ENCODE data around the gene VWA5B2. TPM values are rescaled to one million over a fixed set of nuclear protein-coding genes. Genes with fewer than 3 reads are reported as not detected.

VWA5B2 gene
- polyA plus RNA-seq, 1 donor from 2014 or later = 0.33 TPM

GRCh38 chr3:184211718-184212117 lies 17.7 kb upstream of the VWA5B2 start:
- Histone ChIP-seq H3K79me2 (replicated peaks; ENCODE audit: insufficient read depth, low read length) (no peaks in the 10 kb centered on the region), H3K27me3 (ENCODE audit: insufficient read depth, low read depth, low read length) (no peaks in the 10 kb centered on the region), H2AFZ (ENCODE audit: low read depth, low read length) (no peak overlapping the region), H3K9me3 (ENCODE audit: low read length) (no peaks in the 10 kb centered on the region), H4K20me1 (ENCODE audit: insufficient read depth) (no peaks in the 10 kb centered on the region), H3K9me2 (ENCODE audit: insufficient read depth, low read length) (no peaks in the 10 kb centered on the region), H3K9ac (ENCODE audit: low read length) (no peak overlapping the region), H3K27ac (ENCODE audit: low read length) (no peak overlapping the region), H3K4me2 (ENCODE audit: low read length) (no peak overlapping the region), H3K4me3 (ENCODE audit: low read length) (no peak overlapping the region), H3F3A (ENCODE audit: insufficient read depth, low read length, poor library complexity, severe bottlenecking) (no peaks in the 10 kb centered on the region), H3K36me3 (ENCODE audit: insufficient read depth, low read length) (no peaks in the 10 kb centered on the region)
- no peak for TF ChIP-seq RAD21 (conservative IDR thresholded peaks at IDR 0.05)
- TF ChIP-seq EP300 (conservative IDR thresholded peaks at IDR 0.05; ENCODE audit: poor library complexity, severe bottlenecking) = no peak
- TF ChIP-seq TAF1 (IDR thresholded peaks at IDR 0.05; ENCODE audit: low read depth) = no peak
- no peak for TF ChIP-seq EZH2 (IDR thresholded peaks at IDR 0.05; ENCODE audit: borderline replicate concordance, insufficient read depth, low read length, poor library complexity, severe bottlenecking)
- TF ChIP-seq POLR2AphosphoS5 (IDR thresholded peaks at IDR 0.05) = no peak
- no peak for TF ChIP-seq MXI1 (conservative IDR thresholded peaks at IDR 0.05; ENCODE audit: poor library complexity, severe bottlenecking)
- TF ChIP-seq REST (IDR thresholded peaks at IDR 0.05; ENCODE audit: borderline replicate concordance) = no peak
- no peak for TF ChIP-seq SMC3 (conservative IDR thresholded peaks at IDR 0.05; ENCODE audit: poor library complexity)
- no peak for TF ChIP-seq CTCF (IDR thresholded peaks at IDR 0.05; ENCODE audit: poor library complexity, severe bottlenecking)

- no peak overlapping the region for H3K4me3 ChIP-seq (ENCODE audit: low read length)
- TF ChIP-seq SMC3 (conservative IDR thresholded peaks at IDR 0.05; ENCODE audit: poor library complexity) (no peak), MXI1 (conservative IDR thresholded peaks at IDR 0.05; ENCODE audit: poor library complexity, severe bottlenecking) (no peak), TAF1 (IDR thresholded peaks at IDR 0.05; ENCODE audit: low read depth) (no peak)
Measured at GRCh38 chr3:184218814-184219213, 10.6 kb upstream of the VWA5B2 start.

DNA sequence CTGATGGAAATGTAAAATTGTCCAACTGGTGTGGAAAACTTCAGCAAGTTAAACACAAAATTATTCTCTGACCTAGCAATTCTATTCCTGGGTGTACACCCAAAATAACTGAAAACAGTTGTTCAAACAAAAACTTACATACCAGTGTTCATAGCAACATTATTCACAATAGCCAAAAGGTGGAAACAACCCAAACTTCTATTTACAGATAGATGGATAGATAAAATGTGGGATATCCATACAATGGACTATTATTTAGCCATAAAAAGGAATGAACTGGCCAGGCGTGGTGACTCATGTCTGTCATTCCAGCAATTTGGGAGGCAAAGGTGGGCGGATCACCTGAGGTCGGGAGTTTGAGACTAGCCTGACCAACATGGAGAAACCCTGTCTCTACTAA lies 6.9 kb upstream of the VWA5B2 start:
- H3K27ac ChIP-seq (ENCODE audit: low read length) = no peak overlapping the region
- H3K4me3 ChIP-seq (ENCODE audit: low read length) = no peak overlapping the region
- no peaks in the 10 kb centered on the region for H3K79me2 ChIP-seq (replicated peaks; ENCODE audit: insufficient read depth, low read length)
- no peaks in the 10 kb centered on the region for H4K20me1 ChIP-seq (ENCODE audit: insufficient read depth)
- TF ChIP-seq EZH2 (IDR thresholded peaks at IDR 0.05; ENCODE audit: borderline replicate concordance, insufficient read depth, low read length, poor library complexity, severe bottlenecking) (no peak), MXI1 (conservative IDR thresholded peaks at IDR 0.05; ENCODE audit: poor library complexity, severe bottlenecking) (no peak), REST (IDR thresholded peaks at IDR 0.05; ENCODE audit: borderline replicate concordance) (no peak), EP300 (conservative IDR thresholded peaks at IDR 0.05; ENCODE audit: poor library complexity, severe bottlenecking) (no peak), CTCF (IDR thresholded peaks at IDR 0.05; ENCODE audit: poor library complexity, severe bottlenecking) (no peak), SMC3 (conservative IDR thresholded peaks at IDR 0.05; ENCODE audit: poor library complexity) (no peak), TAF1 (IDR thresholded peaks at IDR 0.05; ENCODE audit: low read depth) (no peak), RAD21 (conservative IDR thresholded peaks at IDR 0.05) (no peak), POLR2AphosphoS5 (IDR thresholded peaks at IDR 0.05) (no peak)
- peaks cover 8% of the 10 kb centered on the region for H3K27me3 ChIP-seq (ENCODE audit: insufficient read depth, low read depth, low read length)
- H3K4me2 ChIP-seq (ENCODE audit: low read length) = no peak overlapping the region
- no peak overlapping the region for H2AFZ ChIP-seq (ENCODE audit: low read depth, low read length)
- H3K9ac ChIP-seq (ENCODE audit: low read length) = no peak overlapping the region
- H3F3A ChIP-seq (ENCODE audit: insufficient read depth, low read length, poor library complexity, severe bottlenecking) = no peaks in the 10 kb centered on the region
- no peaks in the 10 kb centered on the region for H3K9me2 ChIP-seq (ENCODE audit: insufficient read depth, low read length)
- no peaks in the 10 kb centered on the region for H3K36me3 ChIP-seq (ENCODE audit: insufficient read depth, low read length)
- H3K9me3 ChIP-seq (ENCODE audit: low read length) = no peaks in the 10 kb centered on the region

More at GRCh38 chr3:184218814-184219213, 10.6 kb upstream of the VWA5B2 start:
- H2AFZ ChIP-seq (ENCODE audit: low read depth, low read length) = no peak overlapping the region
- H4K20me1 ChIP-seq (ENCODE audit: insufficient read depth) = no peaks in the 10 kb centered on the region
- no peaks in the 10 kb centered on the region for H3K27me3 ChIP-seq (ENCODE audit: insufficient read depth, low read depth, low read length)
- H3K9ac ChIP-seq (ENCODE audit: low read length) = no peak overlapping the region
- no peak overlapping the region for H3K27ac ChIP-seq (ENCODE audit: low read length)
- no peak overlapping the region for H3K4me2 ChIP-seq (ENCODE audit: low read length)
- no peaks in the 10 kb centered on the region for H3K79me2 ChIP-seq (replicated peaks; ENCODE audit: insufficient read depth, low read length)
- H3F3A ChIP-seq (ENCODE audit: insufficient read depth, low read length, poor library complexity, severe bottlenecking) = no peaks in the 10 kb centered on the region
- H3K9me2 ChIP-seq (ENCODE audit: insufficient read depth, low read length) = no peaks in the 10 kb centered on the region
- H3K36me3 ChIP-seq (ENCODE audit: insufficient read depth, low read length) = no peaks in the 10 kb centered on the region
- H3K9me3 ChIP-seq (ENCODE audit: low read length) = no peaks in the 10 kb centered on the region

All from neural cell (in vitro differentiated cells).